Hepatocyte (in vitro differentiated cells): ENCODE measurements around the gene OTOG. TPM values are rescaled to one million over a fixed set of nuclear protein-coding genes. Genes with fewer than 3 reads are reported as not detected.

ENCODE experiments used
- DNase-seq: peaks from one replicate; pipeline ENCODE4 v3.0.0-alpha.2; 2016; ENCODE audit warnings: low spot score
- H2AFZ ChIP-seq: fragments of 200-600 bp; sonication (generic); 2 replicates; pipeline ENCODE4 v1.6.0; 2016; ENCODE audit warnings: antibody characterized with exemption, mild to moderate bottlenecking
- H3K27ac ChIP-seq: fragments of 200-600 bp; sonication (generic); 2 replicates; pipeline ENCODE4 v1.5.1; 2016; ENCODE audit warnings: mild to moderate bottlenecking
- H3K27me3 ChIP-seq: fragments of 200-600 bp; sonication (generic); 2 replicates; pipeline ENCODE4 v1.6.1; 2016
- H3K36me3 ChIP-seq: fragments of 200-600 bp; sonication (generic); replicated peaks from 2 replicates; pipeline ENCODE4 v1.5.1; 2016; ENCODE audit warnings: low read depth; ENCODE audit not compliant: insufficient read depth
- H3K4me1 ChIP-seq: fragments of 200-600 bp; sonication (generic); 2 replicates; pipeline ENCODE4 v1.5.1; 2016; ENCODE audit warnings: mild to moderate bottlenecking, moderate library complexity; ENCODE audit not compliant: insufficient read depth
- H3K4me2 ChIP-seq: fragments of 200-600 bp; sonication (generic); 2 replicates; pipeline ENCODE4 v1.6.0; 2016
- H3K4me3 ChIP-seq: fragments of 200-600 bp; sonication (generic); 2 replicates; pipeline ENCODE4 v1.5.1; 2016; ENCODE audit warnings: mild to moderate bottlenecking
- H3K79me2 ChIP-seq: fragments of 200-600 bp; sonication (generic); 2 replicates; pipeline ENCODE4 v1.6.0; 2017; ENCODE audit warnings: mild to moderate bottlenecking
- H3K9me2 ChIP-seq: fragments of 200-600 bp; sonication (generic); replicated peaks from 2 replicates; pipeline ENCODE4 v1.6.0; 2017; ENCODE audit warnings: mild to moderate bottlenecking; ENCODE audit not compliant: insufficient read depth
- H3K9me3 ChIP-seq: fragments of 200-600 bp; sonication (generic); 2 replicates; pipeline ENCODE4 v1.5.1; 2016; ENCODE audit warnings: low read depth, mild to moderate bottlenecking
- H4K20me1 ChIP-seq: fragments of 200-600 bp; sonication (generic); 2 replicates; pipeline ENCODE4 v1.6.0; 2016; ENCODE audit warnings: mild to moderate bottlenecking; ENCODE audit not compliant: insufficient read depth, poor library complexity, severe bottlenecking
- EZH2 ChIP-seq: fragments of 200-600 bp; sonication (generic); IDR thresholded peaks from 2 replicates; pipeline ENCODE4 v1.6.1; 2016; ENCODE audit warnings: antibody characterized with exemption, mild to moderate bottlenecking, borderline replicate concordance
- EZH2phosphoT487 ChIP-seq: fragments of 200-600 bp; sonication (generic); IDR thresholded peaks from one replicate; pipeline ENCODE4 v1.6.1; 2018; ENCODE audit warnings: antibody characterized with exemption, mild to moderate bottlenecking, low read depth, moderate library complexity; ENCODE audit not compliant: unreplicated experiment, severe bottlenecking
- WGBS: methylation state at CpG from one replicate; pipeline ENCODE4 v1.1.6; 2016; ENCODE audit warnings: low lambda C conversion rate; ENCODE audit errors: missing lambda C conversion rate; 5-methylcytosine and 5-hydroxymethylcytosine counted together
- polyA plus RNA-seq: library from polyadenylated mRNA; unstranded; fragments of >200 nt; fragmentation: Nextera tagmentation; extraction: Ambion mirVana; gene quantifications from 2 replicates; pipeline ENCODE4 v1.2.1, GENCODE V29; 2016
- total RNA-seq: library from RNA; depleted of rRNA; stranded (reverse); fragments of >200 nt; gene quantifications from 2 replicates; pipeline ENCODE4 v1.2.3, GENCODE V29; 2014
- TF ChIP-seq, protein P1 (sequence below): fragments of 200-600 bp; sonication (generic); IDR thresholded peaks from 2 replicates; pipeline ENCODE4 v1.5.1; 2016; ENCODE audit warnings: antibody characterized with exemption, mild to moderate bottlenecking; ENCODE audit not compliant: poor library complexity

The OTOG gene
- total and polyA plus RNA-seq, 2 experiments from 2014 or later = 0.27 to 2.0 TPM

DNA sequence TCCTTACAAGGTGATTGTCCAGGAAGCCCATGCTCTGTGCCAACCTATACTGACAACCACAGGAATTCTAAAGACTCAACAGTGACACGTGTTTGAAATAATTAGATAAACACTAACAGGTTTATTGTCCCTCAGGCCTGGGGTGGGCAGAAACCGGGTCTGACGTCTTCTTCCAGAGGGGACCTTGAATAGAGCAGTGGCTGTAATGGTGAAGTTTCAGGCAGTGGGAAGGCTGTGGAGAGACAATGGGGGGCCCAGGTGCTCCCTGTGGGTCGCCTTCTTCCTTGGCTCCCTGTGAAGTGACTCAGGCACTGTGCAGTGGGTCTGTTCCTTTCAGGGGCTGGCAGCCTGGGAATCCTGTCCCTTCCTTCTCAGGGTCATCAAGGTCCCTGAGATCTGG, 54.6 kb downstream of the OTOG start:
- TF ChIP-seq EZH2 = no peak
- 62% methylated on average over 4 of the region's 4 CpGs for WGBS

DNA sequence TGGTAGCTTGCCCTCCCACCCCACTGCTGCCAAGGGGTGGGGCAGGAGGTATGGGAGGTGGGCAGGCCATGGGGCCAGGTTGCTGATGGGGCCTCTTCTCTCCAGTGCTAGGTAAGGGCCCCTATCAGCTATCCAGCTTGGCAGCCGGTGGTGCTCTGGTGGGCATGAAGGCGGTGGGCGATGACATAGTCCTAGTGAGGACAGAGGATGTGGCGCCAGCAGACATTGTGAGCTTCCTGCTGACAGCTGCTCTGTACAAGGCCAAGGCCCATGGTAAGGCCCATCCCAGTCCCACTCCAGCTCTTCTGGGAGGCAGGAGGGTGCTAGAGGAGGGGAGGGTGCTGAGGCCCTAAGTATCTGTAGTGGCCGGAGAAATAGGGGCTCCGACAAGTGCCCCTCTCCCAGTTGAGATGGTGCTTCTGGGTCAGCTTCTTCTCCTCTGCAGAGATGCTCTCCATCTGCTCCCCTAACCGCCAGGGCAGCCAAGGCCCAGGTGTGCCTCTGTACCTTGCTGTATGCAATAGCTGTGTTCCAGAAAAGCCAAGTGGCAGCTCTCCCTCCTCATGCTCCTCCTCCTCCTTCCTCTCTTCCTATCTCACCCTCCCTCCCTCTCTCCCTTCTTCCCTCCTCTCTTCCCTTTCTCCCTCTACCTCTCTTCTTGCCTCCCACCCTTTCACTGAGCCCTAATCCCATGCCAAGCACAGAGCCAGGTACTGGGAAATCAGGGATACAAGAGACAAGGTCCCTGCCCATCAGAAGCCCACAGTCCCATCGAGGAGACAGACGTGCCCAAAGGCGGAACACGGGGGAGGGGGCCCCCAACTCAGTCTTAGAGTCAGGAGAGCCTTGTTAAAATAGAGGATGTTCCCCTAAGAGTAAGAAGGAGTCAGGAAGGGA, 55.3 kb downstream of the OTOG start:
- H3K4me1 ChIP-seq = no peaks in the 10 kb centered on the region
- H2AFZ ChIP-seq = no peak overlapping the region
- H3K9me3 ChIP-seq = no peaks in the 10 kb centered on the region
- H3K36me3 ChIP-seq = no peaks in the 10 kb centered on the region
- H3K4me3 ChIP-seq = no peak overlapping the region
- no peaks in the 10 kb centered on the region for H3K9me2 ChIP-seq
- TF ChIP-seq, protein P1, sequence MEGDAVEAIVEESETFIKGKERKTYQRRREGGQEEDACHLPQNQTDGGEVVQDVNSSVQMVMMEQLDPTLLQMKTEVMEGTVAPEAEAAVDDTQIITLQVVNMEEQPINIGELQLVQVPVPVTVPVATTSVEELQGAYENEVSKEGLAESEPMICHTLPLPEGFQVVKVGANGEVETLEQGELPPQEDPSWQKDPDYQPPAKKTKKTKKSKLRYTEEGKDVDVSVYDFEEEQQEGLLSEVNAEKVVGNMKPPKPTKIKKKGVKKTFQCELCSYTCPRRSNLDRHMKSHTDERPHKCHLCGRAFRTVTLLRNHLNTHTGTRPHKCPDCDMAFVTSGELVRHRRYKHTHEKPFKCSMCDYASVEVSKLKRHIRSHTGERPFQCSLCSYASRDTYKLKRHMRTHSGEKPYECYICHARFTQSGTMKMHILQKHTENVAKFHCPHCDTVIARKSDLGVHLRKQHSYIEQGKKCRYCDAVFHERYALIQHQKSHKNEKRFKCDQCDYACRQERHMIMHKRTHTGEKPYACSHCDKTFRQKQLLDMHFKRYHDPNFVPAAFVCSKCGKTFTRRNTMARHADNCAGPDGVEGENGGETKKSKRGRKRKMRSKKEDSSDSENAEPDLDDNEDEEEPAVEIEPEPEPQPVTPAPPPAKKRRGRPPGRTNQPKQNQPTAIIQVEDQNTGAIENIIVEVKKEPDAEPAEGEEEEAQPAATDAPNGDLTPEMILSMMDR = no peak
- TF ChIP-seq EZH2 (no peak), EZH2phosphoT487 (no peak)
- H3K4me2 ChIP-seq = no peak overlapping the region
- peaks cover 4% of the 10 kb centered on the region for H3K27me3 ChIP-seq
- H3K79me2 ChIP-seq = no peaks in the 10 kb centered on the region
- no peaks in the 10 kb centered on the region for H4K20me1 ChIP-seq
- DNase-seq = no peak
- 93% methylated on average over 11 of the region's 11 CpGs for WGBS
- no peak overlapping the region for H3K27ac ChIP-seq

More for the DNA sequence above, 54.6 kb downstream of the OTOG start:
- Histone ChIP-seq H3K79me2 (no peaks in the 10 kb centered on the region), H3K27me3 (peaks cover 4% of the 10 kb centered on the region), H3K9me3 (no peaks in the 10 kb centered on the region), H3K27ac (no peak overlapping the region), H3K4me2 (no peak overlapping the region), H3K36me3 (no peaks in the 10 kb centered on the region), H3K9me2 (no peaks in the 10 kb centered on the region), H3K4me1 (no peaks in the 10 kb centered on the region), H3K4me3 (no peak overlapping the region), H4K20me1 (no peaks in the 10 kb centered on the region), H2AFZ (no peak overlapping the region)
- no peak for DNase-seq

DNA sequence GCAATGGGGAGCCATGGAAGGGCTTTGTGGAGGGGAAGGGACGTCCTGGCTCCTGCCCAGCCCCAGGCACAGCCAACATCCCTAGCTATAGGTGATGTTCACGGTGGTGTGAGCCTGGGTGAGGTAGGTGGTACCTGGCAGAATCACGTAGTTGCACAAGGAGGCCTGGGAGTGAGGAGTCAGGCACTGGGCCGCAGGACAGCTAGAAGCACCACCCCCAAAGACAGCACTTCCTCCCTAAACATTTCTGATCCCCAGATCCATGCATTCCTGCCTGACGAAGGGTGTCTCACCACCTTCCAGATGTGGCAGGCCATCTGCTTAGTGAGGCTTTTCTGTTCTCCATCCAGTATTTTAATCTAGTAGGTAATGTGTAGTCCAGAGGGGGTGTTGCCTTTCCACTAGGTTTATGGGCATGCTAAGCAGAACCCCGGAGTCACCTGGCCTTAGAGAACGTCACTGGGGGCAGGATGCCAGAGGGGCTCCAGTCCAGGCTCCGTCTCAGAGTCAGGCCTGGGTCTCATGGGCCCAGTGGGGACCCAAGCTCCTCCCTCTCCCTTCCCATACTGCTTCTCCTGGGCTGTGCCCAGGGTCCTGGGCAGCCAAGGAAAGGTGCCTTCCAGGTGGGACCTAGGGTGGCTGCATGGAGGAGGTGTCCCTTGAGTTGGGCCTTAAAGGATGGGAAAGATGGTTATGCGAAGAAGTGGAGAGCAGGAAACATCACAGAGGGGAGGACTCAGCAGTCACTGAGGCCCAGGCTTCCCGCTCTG, 56.2 kb downstream of the OTOG start:
- H3K9me3 ChIP-seq = no peaks in the 10 kb centered on the region
- no peaks in the 10 kb centered on the region for H3K36me3 ChIP-seq
- no peaks in the 10 kb centered on the region for H3K79me2 ChIP-seq
- DNase-seq = no peak
- no peaks in the 10 kb centered on the region for H4K20me1 ChIP-seq
- 85% methylated on average over 10 of the region's 10 CpGs for whole genome bisulfite sequencing
- no peaks in the 10 kb centered on the region for H3K9me2 ChIP-seq
- no peaks in the 10 kb centered on the region for H3K4me1 ChIP-seq
- no peak overlapping the region for H3K4me3 ChIP-seq
- no peak overlapping the region for H3K4me2 ChIP-seq
- TF ChIP-seq EZH2 (no peak), EZH2phosphoT487 (no peak)
- TF ChIP-seq, protein P1 = no peak
- no peak overlapping the region for H3K27ac ChIP-seq
- H2AFZ ChIP-seq = no peak overlapping the region
- H3K27me3 ChIP-seq = peaks cover 4% of the 10 kb centered on the region
